Peyer's patch (tissue), 4 donors: ENCODE data around the gene LRIG1. TPM values are rescaled to one million over a fixed set of nuclear protein-coding genes. Genes with fewer than 3 reads are reported as not detected.

ENCODE experiments used
- DNase-seq, 3 donors: peaks; one replicate each; pipeline ENCODE4 v3.0.0-alpha.2; 2017 to 2019
- H3K27ac ChIP-seq, 4 donors: fragments of 200-600 bp; sonication (generic); one replicate each; pipeline ENCODE4 v1.5.1; 2016 to 2019
- H3K27me3 ChIP-seq, 2 donors: fragments of 200-600 bp; sonication (generic); one replicate each; pipeline ENCODE4 v1.5.1; 2019
- H3K36me3 ChIP-seq, 3 donors: fragments of 200-600 bp; sonication (generic); one replicate each; pipeline ENCODE4 v1.5.1; 2016 to 2019
- H3K4me1 ChIP-seq, 4 donors: fragments of 200-600 bp; sonication (generic); one replicate each; pipeline ENCODE4 v1.5.1; 2016 to 2019
- H3K4me3 ChIP-seq, 4 donors: fragments of 200-600 bp; sonication (generic); 1 replicate in 3 of 4; 2 replicates in 1 of 4; pipeline ENCODE4 v1.5.1; 2016 to 2019; ENCODE audit warnings: mild to moderate bottlenecking in 1 of 4
- H3K9me3 ChIP-seq, 4 donors: fragments of 200-600 bp; sonication (generic); one replicate each; pipeline ENCODE4 v1.5.1; 2016 to 2019; ENCODE audit warnings: mild to moderate bottlenecking in 1 of 4
- POLR2A ChIP-seq, 2 donors: fragments of 450-650 bp; IDR thresholded peaks; one replicate each; pipeline ENCODE4 v1.5.1; 2017; ENCODE audit warnings: antibody characterized with exemption in 2 of 2, mild to moderate bottlenecking in 2 of 2, moderate library complexity in 2 of 2
- total RNA-seq, 4 donors: library from RNA; depleted of rRNA; stranded (reverse); fragments of >200 nt; gene quantifications; one replicate each; pipeline ENCODE4 v1.1.0, GENCODE V29; 2016
- TF ChIP-seq, protein P1 (sequence below), 6 experiments: fragments of 450-650 bp in 4 of 6; fragments of 200-600 bp in 2 of 6; sonication (generic) in 1 of 6; IDR thresholded peaks; one replicate each; pipeline ENCODE4 v1.5.1; 2017 to 2019; ENCODE audit warnings: antibody characterized with exemption in 6 of 6, mild to moderate bottlenecking in 3 of 6, moderate library complexity in 1 of 6

LRIG1 gene
- total RNA-seq, 4 donors from 2014 or later, result 28.5 to 65.2 (median 59.2) TPM

DNA sequence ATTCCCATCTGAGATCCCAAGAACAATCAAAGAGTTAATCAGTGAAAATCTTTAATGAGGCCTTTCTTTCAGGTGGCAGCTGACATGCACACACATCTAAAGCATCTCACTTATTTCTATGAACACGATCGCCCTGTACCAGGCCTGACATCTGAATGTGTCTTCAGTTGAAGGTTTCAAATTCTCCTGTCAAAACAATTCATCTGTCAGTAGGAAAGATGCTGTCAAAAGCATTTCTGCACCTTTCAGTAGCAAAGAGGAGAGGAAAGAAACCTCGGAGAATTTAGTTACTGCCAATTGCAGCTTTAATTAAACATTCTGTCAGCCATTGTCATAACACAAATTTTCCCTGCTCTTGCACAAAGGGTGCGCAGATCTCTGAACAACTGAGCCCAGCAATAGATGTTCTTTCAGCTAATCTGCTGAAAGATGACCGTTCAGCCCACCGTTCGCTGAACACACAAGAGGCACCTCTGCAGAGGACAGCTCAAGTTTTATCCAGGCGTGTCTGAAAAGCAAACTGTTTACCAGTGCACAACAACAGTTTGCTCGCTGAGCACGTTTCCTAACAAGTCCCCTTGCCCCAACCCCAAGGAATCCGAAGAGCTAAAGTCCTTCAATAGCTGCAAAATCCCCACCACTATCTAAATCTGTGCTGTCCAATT, 34.1 kb downstream of the LRIG1 start:
- DNase-seq, result no peak

GRCh38 chr3:66465587-66465986, 35.2 kb downstream of the LRIG1 start:
- H3K4me3 ChIP-seq, result no peak overlapping the region
- no peaks in the 10 kb centered on the region for H3K27me3 ChIP-seq
- H3K4me1 ChIP-seq, result peaks cover 0 to 22% (median 0%) of the 10 kb centered on the region in 4 donors
- H3K27ac ChIP-seq, result no peak overlapping the region
- no peak for TF ChIP-seq POLR2A (IDR thresholded peaks at IDR 0.05)
- TF ChIP-seq, protein P1, sequence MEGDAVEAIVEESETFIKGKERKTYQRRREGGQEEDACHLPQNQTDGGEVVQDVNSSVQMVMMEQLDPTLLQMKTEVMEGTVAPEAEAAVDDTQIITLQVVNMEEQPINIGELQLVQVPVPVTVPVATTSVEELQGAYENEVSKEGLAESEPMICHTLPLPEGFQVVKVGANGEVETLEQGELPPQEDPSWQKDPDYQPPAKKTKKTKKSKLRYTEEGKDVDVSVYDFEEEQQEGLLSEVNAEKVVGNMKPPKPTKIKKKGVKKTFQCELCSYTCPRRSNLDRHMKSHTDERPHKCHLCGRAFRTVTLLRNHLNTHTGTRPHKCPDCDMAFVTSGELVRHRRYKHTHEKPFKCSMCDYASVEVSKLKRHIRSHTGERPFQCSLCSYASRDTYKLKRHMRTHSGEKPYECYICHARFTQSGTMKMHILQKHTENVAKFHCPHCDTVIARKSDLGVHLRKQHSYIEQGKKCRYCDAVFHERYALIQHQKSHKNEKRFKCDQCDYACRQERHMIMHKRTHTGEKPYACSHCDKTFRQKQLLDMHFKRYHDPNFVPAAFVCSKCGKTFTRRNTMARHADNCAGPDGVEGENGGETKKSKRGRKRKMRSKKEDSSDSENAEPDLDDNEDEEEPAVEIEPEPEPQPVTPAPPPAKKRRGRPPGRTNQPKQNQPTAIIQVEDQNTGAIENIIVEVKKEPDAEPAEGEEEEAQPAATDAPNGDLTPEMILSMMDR (IDR thresholded peaks at IDR 0.05), result no peak
- no peaks in the 10 kb centered on the region for H3K9me3 ChIP-seq
- DNase-seq, result no peak
- H3K36me3 ChIP-seq, result peaks cover 0 to 3% (median 0%) of the 10 kb centered on the region in 3 donors

More for the DNA sequence above, 34.1 kb downstream of the LRIG1 start:
- Histone ChIP-seq H3K27me3 (no peaks in the 10 kb centered on the region), H3K27ac (no peak overlapping the region), H3K9me3 (no peaks in the 10 kb centered on the region), H3K4me3 (no peak overlapping the region), H3K4me1 (peaks cover 0 to 28% (median 0%) of the 10 kb centered on the region in 4 donors), H3K36me3 (no peaks in the 10 kb centered on the region)
- TF ChIP-seq, protein P1 (IDR thresholded peaks at IDR 0.05), result no peak
- no peak for TF ChIP-seq POLR2A (IDR thresholded peaks at IDR 0.05)

DNA sequence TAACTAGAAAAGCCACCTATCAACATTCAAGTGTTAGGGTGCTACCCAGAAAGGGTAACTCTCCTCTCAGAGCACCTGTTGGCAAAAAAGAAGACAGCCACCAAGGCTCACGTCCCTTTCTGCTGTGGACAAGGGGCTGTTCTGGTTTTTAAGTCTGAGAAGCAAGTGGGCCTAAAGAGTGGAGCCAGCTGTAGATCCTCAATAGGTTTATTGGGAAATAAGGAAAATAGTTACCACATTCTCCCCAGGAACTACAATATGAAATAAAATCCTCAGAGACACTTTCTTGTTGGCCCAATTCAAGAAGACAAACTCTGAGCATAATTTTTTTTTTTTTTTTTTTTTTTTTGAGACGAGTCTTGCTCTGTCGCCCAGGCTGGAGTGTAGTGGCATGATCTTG, 35.8 kb downstream of the LRIG1 start:
- no peaks in the 10 kb centered on the region for H3K27me3 ChIP-seq
- no peak overlapping the region for H3K27ac ChIP-seq
- TF ChIP-seq, protein P1 (IDR thresholded peaks at IDR 0.05), result no peak
- peaks cover 0 to 3% (median 0%) of the 10 kb centered on the region in 3 donors for H3K36me3 ChIP-seq
- DNase-seq, result no peak
- H3K9me3 ChIP-seq, result no peaks in the 10 kb centered on the region
- peaks cover 0 to 22% (median 0%) of the 10 kb centered on the region in 4 donors for H3K4me1 ChIP-seq
- H3K4me3 ChIP-seq, result no peak overlapping the region

- no peak for DNase-seq
- Histone ChIP-seq H3K4me3 (no peak overlapping the region), H3K4me1 (peaks cover 0 to 22% (median 0%) of the 10 kb centered on the region in 4 donors), H3K27ac (no peak overlapping the region), H3K27me3 (no peaks in the 10 kb centered on the region), H3K36me3 (peaks cover 0 to 3% (median 0%) of the 10 kb centered on the region in 3 donors), H3K9me3 (no peaks in the 10 kb centered on the region)
- TF ChIP-seq, protein P1 (IDR thresholded peaks at IDR 0.05), result no peak
These were observed 36.3 kb downstream of the LRIG1 start for GRCh38 chr3:66464512-66464894.

DNA sequence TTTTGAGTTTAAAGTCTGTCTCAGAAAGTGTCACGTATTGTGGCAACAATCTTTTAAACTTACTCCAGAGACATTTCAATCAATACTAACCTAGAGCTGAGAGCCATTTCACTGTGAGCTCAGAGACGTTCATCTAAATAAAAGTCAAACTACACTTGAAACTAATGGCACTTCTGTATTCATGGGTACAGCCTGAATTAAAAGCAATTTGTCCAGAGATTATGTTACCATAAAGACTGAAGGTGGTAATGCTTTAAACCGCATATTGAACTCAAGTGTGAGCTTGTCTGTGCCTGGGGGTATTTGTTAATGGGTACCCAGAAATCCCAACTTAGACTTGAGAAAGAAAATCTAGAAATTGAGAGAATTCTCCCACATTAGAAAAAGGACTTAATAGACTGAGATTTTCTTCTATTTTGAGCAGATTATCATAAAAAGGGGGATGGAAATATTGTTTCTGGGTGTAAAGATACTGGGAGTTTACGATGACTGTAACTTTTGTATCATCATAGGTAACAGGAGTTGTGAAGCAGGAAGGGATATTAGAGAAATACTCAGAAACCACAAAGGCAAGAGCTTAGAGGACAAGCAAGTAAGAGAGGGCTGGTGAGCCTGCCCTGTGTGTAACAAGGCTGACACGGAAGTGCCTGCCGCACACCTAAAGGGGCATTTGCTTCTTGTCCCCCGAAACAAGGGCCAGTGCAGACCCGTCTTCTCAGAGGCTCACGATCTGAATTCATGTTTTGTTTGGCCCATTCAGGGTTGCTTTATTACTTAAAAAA, 36.9 kb downstream of the LRIG1 start:
- TF ChIP-seq POLR2A (IDR thresholded peaks at IDR 0.05), result no peak
- TF ChIP-seq, protein P1 (IDR thresholded peaks at IDR 0.05), result no peak
- Histone ChIP-seq H3K36me3 (peaks cover 0 to 3% (median 0%) of the 10 kb centered on the region in 3 donors), H3K9me3 (no peaks in the 10 kb centered on the region), H3K4me3 (no peak overlapping the region), H3K27ac (no peak overlapping the region), H3K27me3 (no peaks in the 10 kb centered on the region), H3K4me1 (peaks cover 0 to 17% (median 0%) of the 10 kb centered on the region in 4 donors)
- no peak for DNase-seq
